SK-N-SH (cell line): ENCODE data around the gene SEMA4B.

ENCODE experiments used
- EP300 ChIP-seq, 2 experiments: IDR thresholded peaks; 2 replicates each; pipeline versions ENCODE4 v1.4.0 to v1.6.1; 2012; ENCODE audit warnings: borderline replicate concordance in 1 of 2, low read depth in 1 of 2, low read length in 1 of 2
- EZH2phosphoT487 ChIP-seq: fragments of 200-600 bp; sonication (generic); IDR thresholded peaks from 2 replicates; pipeline ENCODE4 v1.6.1; 2017; ENCODE audit warnings: low read depth, mixed run types, mild to moderate bottlenecking, antibody characterized with exemption, moderate library complexity, borderline replicate concordance
- JUND ChIP-seq: IDR thresholded peaks from 2 replicates; pipeline ENCODE4 v1.4.0; 2012
- MXI1 ChIP-seq: IDR thresholded peaks from 2 replicates; pipeline ENCODE4 v1.6.1; 2012; ENCODE audit warnings: mild to moderate bottlenecking, low read depth, low read length, improper control_type of control experiment
- POLR2AphosphoS5 ChIP-seq: IDR thresholded peaks from 2 replicates; pipeline ENCODE4 v1.6.1; 2012; ENCODE audit warnings: low read depth, low read length
- RAD21 ChIP-seq: IDR thresholded peaks from 2 replicates; pipeline ENCODE4 v1.6.1; 2012; ENCODE audit warnings: mild to moderate bottlenecking, low read length
- RCOR1 ChIP-seq: fragments of 150-350 bp; IDR thresholded peaks from 2 replicates; pipeline ENCODE4 v1.6.1; 2017; ENCODE audit warnings: antibody characterized with exemption, low read length
- TAF1 ChIP-seq: IDR thresholded peaks from 2 replicates; pipeline ENCODE4 v1.6.1; 2012; ENCODE audit warnings: low read depth, mild to moderate bottlenecking, low read length, moderate library complexity, borderline replicate concordance
- YY1 ChIP-seq: IDR thresholded peaks from 2 replicates; pipeline ENCODE4 v1.4.0; 2012; ENCODE audit warnings: low read depth, mild to moderate bottlenecking
- TF ChIP-seq, protein P1 (sequence below): fragments of 200-600 bp; sonication (generic); IDR thresholded peaks from 2 replicates; pipeline ENCODE4 v1.6.1; 2017; ENCODE audit warnings: antibody characterized with exemption, mild to moderate bottlenecking, moderate library complexity
- TF ChIP-seq, protein P2 (sequence below): IDR thresholded peaks from 2 replicates; pipeline ENCODE4 v1.4.0; 2012; ENCODE audit warnings: low read depth
- TF ChIP-seq, protein P3 (sequence below): IDR thresholded peaks from 2 replicates; pipeline ENCODE4 v1.6.1; 2012; ENCODE audit warnings: mild to moderate bottlenecking, low read depth, low read length, moderate library complexity

DNA sequence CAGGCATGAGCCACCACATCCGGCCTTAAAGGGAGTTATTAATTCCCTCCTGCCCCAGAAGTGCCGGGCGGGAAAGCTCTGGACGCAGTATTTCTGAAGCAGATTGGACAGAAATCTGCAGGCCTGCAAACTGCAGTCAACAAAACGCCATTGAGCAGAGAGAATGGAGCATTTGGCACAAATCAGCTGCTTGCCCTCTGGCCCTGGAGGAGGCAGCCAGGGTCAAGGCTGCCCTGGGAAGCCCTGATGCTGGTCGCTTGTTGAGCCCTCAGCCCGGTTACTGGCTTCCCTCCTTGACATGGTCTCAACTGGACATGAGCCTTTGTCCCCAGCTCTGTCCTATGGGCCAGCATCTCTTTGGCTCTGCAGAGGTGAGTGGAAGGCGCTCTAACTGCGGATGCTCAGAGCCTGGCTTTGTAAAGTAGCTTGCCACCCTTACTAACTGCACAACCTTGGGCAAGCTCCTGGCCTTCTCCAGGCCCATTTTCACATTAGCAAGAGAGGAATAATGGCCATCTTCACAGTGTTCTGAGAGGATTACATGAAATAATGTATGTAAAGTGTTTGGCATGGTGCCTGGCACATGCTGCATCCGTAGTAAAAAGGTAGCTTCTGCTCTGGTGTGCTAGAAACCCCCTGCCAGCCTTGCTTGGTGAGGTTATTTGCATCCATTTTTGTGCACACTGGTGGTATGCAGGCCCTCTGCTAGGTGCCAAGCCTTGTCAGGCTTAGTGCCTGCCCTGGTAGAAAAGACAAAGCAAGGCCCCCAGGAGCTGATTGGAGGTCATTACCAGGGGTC, 4.1 kb downstream of the SEMA4B start:
- no peak for TF ChIP-seq EP300 (IDR thresholded peaks at IDR 0.05; ENCODE audit: borderline replicate concordance in 1 of 2, low read depth in 1 of 2, low read length in 1 of 2)
- no peak for TF ChIP-seq TAF1
- TF ChIP-seq, protein P1, sequence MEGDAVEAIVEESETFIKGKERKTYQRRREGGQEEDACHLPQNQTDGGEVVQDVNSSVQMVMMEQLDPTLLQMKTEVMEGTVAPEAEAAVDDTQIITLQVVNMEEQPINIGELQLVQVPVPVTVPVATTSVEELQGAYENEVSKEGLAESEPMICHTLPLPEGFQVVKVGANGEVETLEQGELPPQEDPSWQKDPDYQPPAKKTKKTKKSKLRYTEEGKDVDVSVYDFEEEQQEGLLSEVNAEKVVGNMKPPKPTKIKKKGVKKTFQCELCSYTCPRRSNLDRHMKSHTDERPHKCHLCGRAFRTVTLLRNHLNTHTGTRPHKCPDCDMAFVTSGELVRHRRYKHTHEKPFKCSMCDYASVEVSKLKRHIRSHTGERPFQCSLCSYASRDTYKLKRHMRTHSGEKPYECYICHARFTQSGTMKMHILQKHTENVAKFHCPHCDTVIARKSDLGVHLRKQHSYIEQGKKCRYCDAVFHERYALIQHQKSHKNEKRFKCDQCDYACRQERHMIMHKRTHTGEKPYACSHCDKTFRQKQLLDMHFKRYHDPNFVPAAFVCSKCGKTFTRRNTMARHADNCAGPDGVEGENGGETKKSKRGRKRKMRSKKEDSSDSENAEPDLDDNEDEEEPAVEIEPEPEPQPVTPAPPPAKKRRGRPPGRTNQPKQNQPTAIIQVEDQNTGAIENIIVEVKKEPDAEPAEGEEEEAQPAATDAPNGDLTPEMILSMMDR = no peak
- no peak for TF ChIP-seq RCOR1
- TF ChIP-seq RAD21 = no peak
- TF ChIP-seq, protein P2, sequence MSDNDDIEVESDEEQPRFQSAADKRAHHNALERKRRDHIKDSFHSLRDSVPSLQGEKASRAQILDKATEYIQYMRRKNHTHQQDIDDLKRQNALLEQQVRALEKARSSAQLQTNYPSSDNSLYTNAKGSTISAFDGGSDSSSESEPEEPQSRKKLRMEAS = no peak
- no peak for TF ChIP-seq YY1
- no peak for TF ChIP-seq POLR2AphosphoS5
- no peak for TF ChIP-seq EZH2phosphoT487
- TF ChIP-seq, protein P3, sequence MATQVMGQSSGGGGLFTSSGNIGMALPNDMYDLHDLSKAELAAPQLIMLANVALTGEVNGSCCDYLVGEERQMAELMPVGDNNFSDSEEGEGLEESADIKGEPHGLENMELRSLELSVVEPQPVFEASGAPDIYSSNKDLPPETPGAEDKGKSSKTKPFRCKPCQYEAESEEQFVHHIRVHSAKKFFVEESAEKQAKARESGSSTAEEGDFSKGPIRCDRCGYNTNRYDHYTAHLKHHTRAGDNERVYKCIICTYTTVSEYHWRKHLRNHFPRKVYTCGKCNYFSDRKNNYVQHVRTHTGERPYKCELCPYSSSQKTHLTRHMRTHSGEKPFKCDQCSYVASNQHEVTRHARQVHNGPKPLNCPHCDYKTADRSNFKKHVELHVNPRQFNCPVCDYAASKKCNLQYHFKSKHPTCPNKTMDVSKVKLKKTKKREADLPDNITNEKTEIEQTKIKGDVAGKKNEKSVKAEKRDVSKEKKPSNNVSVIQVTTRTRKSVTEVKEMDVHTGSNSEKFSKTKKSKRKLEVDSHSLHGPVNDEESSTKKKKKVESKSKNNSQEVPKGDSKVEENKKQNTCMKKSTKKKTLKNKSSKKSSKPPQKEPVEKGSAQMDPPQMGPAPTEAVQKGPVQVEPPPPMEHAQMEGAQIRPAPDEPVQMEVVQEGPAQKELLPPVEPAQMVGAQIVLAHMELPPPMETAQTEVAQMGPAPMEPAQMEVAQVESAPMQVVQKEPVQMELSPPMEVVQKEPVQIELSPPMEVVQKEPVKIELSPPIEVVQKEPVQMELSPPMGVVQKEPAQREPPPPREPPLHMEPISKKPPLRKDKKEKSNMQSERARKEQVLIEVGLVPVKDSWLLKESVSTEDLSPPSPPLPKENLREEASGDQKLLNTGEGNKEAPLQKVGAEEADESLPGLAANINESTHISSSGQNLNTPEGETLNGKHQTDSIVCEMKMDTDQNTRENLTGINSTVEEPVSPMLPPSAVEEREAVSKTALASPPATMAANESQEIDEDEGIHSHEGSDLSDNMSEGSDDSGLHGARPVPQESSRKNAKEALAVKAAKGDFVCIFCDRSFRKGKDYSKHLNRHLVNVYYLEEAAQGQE = no peak
- TF ChIP-seq MXI1 = no peak
- no peak for TF ChIP-seq JUND
